Suprapubic skin (tissue), 3 donors: ENCODE measurements around the gene ECE1.

Experiments
- EP300 ChIP-seq: sonication (generic); formaldehyde crosslinking; IDR thresholded peaks from one replicate; pipeline ENCODE4 v1.6.1; 2017; ENCODE audit warnings: antibody characterized with exemption
- TF ChIP-seq, protein P1 (sequence below), 2 donors: fragments of 200-600 bp in 1 of 2; fragments of 450-650 bp in 1 of 2; sonication (generic) in 1 of 2; IDR thresholded peaks; one replicate each; pipeline ENCODE4 v1.5.1; 2016 to 2019; ENCODE audit warnings: antibody characterized with exemption in 2 of 2, mild to moderate bottlenecking in 1 of 2, moderate library complexity in 1 of 2

DNA sequence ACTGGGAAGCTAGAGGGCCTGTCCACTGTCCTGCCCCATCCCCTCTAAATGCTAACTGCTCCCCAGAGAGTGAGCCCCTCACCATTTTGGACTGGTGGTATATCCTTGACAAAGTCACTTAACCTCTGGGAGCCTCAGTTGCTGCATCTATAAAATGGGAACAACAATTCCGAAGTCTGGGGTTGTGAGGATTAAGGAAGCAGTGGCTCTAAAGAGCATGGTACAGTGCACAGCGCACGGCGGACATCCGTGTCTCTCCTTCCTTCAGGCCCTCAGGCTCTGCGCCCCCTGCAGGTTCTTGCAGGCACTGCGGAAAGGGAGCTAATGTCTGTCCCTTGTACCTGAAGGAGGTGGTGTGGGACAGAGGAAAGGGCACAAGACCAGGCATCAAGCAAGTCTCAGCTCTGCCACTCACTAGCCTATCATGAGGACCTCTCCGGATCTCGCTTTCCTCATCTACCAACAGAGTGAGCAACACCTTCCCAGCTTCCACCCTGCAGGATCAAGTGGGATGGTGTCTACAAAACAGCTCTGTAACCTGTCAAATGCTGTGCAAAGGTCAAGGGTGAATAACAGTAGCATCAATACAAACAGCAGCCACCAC lies 20.1 kb downstream of the ECE1 start:
- no peak for TF ChIP-seq EP300
- TF ChIP-seq, protein P1, sequence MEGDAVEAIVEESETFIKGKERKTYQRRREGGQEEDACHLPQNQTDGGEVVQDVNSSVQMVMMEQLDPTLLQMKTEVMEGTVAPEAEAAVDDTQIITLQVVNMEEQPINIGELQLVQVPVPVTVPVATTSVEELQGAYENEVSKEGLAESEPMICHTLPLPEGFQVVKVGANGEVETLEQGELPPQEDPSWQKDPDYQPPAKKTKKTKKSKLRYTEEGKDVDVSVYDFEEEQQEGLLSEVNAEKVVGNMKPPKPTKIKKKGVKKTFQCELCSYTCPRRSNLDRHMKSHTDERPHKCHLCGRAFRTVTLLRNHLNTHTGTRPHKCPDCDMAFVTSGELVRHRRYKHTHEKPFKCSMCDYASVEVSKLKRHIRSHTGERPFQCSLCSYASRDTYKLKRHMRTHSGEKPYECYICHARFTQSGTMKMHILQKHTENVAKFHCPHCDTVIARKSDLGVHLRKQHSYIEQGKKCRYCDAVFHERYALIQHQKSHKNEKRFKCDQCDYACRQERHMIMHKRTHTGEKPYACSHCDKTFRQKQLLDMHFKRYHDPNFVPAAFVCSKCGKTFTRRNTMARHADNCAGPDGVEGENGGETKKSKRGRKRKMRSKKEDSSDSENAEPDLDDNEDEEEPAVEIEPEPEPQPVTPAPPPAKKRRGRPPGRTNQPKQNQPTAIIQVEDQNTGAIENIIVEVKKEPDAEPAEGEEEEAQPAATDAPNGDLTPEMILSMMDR (IDR thresholded peaks at IDR 0.05): peak; percentile 69 to 86
